IMR-90 (cell line): Measurements from ENCODE around the gene CCDC71.

ENCODE experiments used
- BHLHE40 ChIP-seq: fragments of 150-350 bp; IDR thresholded peaks from 2 replicates; pipeline ENCODE4 v1.6.1; 2016; ENCODE audit warnings: mild to moderate bottlenecking, low read depth, low read length
- CTCF ChIP-seq: conservative IDR thresholded peaks from 2 replicates; pipeline ENCODE4 v1.5.1; 2012; ENCODE audit warnings: mild to moderate bottlenecking, low read depth, low read length, improper control_type of control experiment
- ELK1 ChIP-seq: fragments of 150-350 bp; IDR thresholded peaks from 2 replicates; pipeline ENCODE4 v1.6.1; 2016; ENCODE audit warnings: low read depth, mild to moderate bottlenecking, low read length, moderate library complexity, borderline replicate concordance
- FOS ChIP-seq: fragments of 150-350 bp; IDR thresholded peaks from 2 replicates; pipeline ENCODE4 v1.6.1; 2016; ENCODE audit warnings: low read depth, low read length
- MXI1 ChIP-seq: IDR thresholded peaks from 2 replicates; pipeline ENCODE4 v1.6.1; 2012; ENCODE audit warnings: low read depth, mild to moderate bottlenecking, low read length, moderate library complexity, borderline replicate concordance
- POLR2A ChIP-seq: IDR thresholded peaks from 2 replicates; pipeline ENCODE4 v1.6.1; 2012; ENCODE audit warnings: mild to moderate bottlenecking, low read depth, low read length
- RAD21 ChIP-seq: IDR thresholded peaks from 2 replicates; pipeline ENCODE4 v1.6.1; 2012; ENCODE audit warnings: low read length, improper control_type of control experiment
- USF2 ChIP-seq: fragments of 150-350 bp; IDR thresholded peaks from 2 replicates; pipeline ENCODE4 v1.6.1; 2017; ENCODE audit warnings: mild to moderate bottlenecking, antibody characterized with exemption, low read length, low read depth

- peak; percentile 74 for TF ChIP-seq POLR2A
- no peak for TF ChIP-seq CTCF
- no peak for TF ChIP-seq USF2
- no peak for TF ChIP-seq MXI1
- no peak for TF ChIP-seq RAD21
- TF ChIP-seq ELK1 = no peak; the same call in 1 of the 2 replicates
- no peak for TF ChIP-seq BHLHE40
- TF ChIP-seq FOS = no peak
Measured at GRCh38 chr3:49120438-49121131, 45.5 kb downstream of the CCDC71 start, which contains the start of gene USP19.
